ENCODE measurements around the gene C3orf18. TPM values are rescaled to one million over a fixed set of nuclear protein-coding genes. Genes with fewer than 3 reads are reported as not detected.

C3orf18 gene
- total and polyA plus RNA-seq, 7 donors: 7.3 to 30.1 (median 17.0) TPM

GRCh38 chr3:50521572-50521971, 46.0 kb downstream of the C3orf18 start:
- WGBS, 3 donors: 85 to 92% (median 86%) methylated on average over 5 of the region's 5 CpGs

DNA sequence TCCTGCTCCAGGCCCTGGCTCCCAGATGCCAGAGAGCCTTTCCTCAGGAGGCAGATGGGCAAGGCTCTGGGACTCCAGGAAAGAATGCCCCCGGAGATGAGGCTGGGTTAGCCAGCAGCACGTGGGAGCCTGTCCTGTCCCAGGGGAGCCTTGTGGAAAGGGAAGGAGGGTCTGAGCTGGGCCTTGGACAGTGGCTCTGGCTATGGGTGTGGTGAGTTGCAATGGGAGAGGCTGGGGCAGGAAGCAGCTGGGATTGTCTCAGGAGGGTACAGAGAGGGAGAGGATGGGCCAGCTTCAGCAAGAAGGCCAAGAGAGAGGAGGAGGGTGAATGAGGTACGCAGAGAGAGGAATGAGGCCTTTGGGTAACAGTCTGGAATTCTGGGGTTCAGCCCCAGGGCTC, 46.7 kb downstream of the C3orf18 start:
- DNase-seq (no peak), ATAC-seq (no peak)
- WGBS, 3 donors: 53 to 66% (median 58%) methylated on average over 3 of the region's 3 CpGs
- H3K27me3 ChIP-seq (ENCODE audit: insufficient read depth in 3 of 3, low read length in 2 of 3): no peaks in the 10 kb centered on the region
- no peak overlapping the region for H3K4me3 ChIP-seq
- no peaks in the 10 kb centered on the region for H3K36me3 ChIP-seq (ENCODE audit: insufficient read depth in 1 of 2, low read depth in 1 of 2)
- intact Hi-C loops (cut with DNase I): no loop called here
- H3K27ac ChIP-seq: no peak overlapping the region
- H3K9me3 ChIP-seq: no peaks in the 10 kb centered on the region
- H3K4me1 ChIP-seq: no peaks in the 10 kb centered on the region
- TF ChIP-seq, protein P1, sequence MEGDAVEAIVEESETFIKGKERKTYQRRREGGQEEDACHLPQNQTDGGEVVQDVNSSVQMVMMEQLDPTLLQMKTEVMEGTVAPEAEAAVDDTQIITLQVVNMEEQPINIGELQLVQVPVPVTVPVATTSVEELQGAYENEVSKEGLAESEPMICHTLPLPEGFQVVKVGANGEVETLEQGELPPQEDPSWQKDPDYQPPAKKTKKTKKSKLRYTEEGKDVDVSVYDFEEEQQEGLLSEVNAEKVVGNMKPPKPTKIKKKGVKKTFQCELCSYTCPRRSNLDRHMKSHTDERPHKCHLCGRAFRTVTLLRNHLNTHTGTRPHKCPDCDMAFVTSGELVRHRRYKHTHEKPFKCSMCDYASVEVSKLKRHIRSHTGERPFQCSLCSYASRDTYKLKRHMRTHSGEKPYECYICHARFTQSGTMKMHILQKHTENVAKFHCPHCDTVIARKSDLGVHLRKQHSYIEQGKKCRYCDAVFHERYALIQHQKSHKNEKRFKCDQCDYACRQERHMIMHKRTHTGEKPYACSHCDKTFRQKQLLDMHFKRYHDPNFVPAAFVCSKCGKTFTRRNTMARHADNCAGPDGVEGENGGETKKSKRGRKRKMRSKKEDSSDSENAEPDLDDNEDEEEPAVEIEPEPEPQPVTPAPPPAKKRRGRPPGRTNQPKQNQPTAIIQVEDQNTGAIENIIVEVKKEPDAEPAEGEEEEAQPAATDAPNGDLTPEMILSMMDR (IDR thresholded peaks at IDR 0.05): no peak

More at GRCh38 chr3:50521572-50521971, 46.0 kb downstream of the C3orf18 start:
- TF ChIP-seq, protein P1 (IDR thresholded peaks at IDR 0.05): no peak
- no peak overlapping the region for H3K4me3 ChIP-seq
- no peak for DNase-seq
- intact Hi-C loops (cut with DNase I): no loop called here
- no peaks in the 10 kb centered on the region for H3K36me3 ChIP-seq (ENCODE audit: insufficient read depth in 1 of 2, low read depth in 1 of 2)
- ATAC-seq: no peak
- H3K9me3 ChIP-seq: no peaks in the 10 kb centered on the region
- no peaks in the 10 kb centered on the region for H3K27me3 ChIP-seq (ENCODE audit: insufficient read depth in 3 of 3, low read length in 2 of 3)
- no peaks in the 10 kb centered on the region for H3K4me1 ChIP-seq
- no peak overlapping the region for H3K27ac ChIP-seq

GRCh38 chr3:50519471-50520089, 48.0 kb downstream of the C3orf18 start:
- DNase-seq: peak; percentile 60 to 73

DNA sequence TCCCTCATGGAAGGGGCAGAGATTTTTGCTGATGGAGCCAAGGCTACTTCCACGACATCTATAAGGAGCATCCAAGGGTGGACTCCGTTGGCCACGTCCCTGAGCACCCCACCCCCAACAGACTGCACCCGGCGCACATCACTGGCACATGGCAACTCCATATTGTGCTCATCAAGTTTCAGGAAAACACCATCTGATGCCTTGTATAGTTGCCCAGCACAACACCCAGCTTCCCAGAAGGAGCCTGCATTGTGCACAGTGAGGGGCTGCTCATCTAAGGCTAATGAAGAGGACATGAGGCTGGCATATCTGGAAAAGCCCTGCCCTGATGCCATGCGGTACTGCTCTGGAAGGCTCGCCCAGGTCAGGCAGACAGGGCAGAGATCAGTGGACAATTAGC, 49.1 kb downstream of the C3orf18 start:
- Histone ChIP-seq H3K27me3 (ENCODE audit: insufficient read depth in 3 of 3, low read length in 2 of 3) (no peaks in the 10 kb centered on the region), H3K4me1 (no peaks in the 10 kb centered on the region), H3K36me3 (ENCODE audit: insufficient read depth in 1 of 2, low read depth in 1 of 2) (no peaks in the 10 kb centered on the region), H3K9me3 (no peaks in the 10 kb centered on the region), H3K27ac (no peak overlapping the region), H3K4me3 (no peak overlapping the region)
- intact Hi-C loops (cut with DNase I): loop anchor here (2.0 to 5.0 kb wide), 3 partner anchors 28 to 96 kb away; partner anchors contain the start of gene CISH (in 1 of the 2)
- ATAC-seq: no peak
- DNase-seq: no peak
- TF ChIP-seq, protein P1 (IDR thresholded peaks at IDR 0.05): no peak
- WGBS, 3 donors: 81 to 87% (median 84%) methylated on average over 7 of the region's 7 CpGs

More at GRCh38 chr3:50519471-50520089, 48.0 kb downstream of the C3orf18 start:
- TF ChIP-seq, protein P1 (IDR thresholded peaks at IDR 0.05): peak; percentile 86
- Histone ChIP-seq H3K4me1 (no peaks in the 10 kb centered on the region), H3K36me3 (ENCODE audit: insufficient read depth in 1 of 2, low read depth in 1 of 2) (no peaks in the 10 kb centered on the region), H3K4me3 (no peak overlapping the region), H3K27me3 (ENCODE audit: insufficient read depth in 3 of 3, low read length in 2 of 3) (no peaks in the 10 kb centered on the region), H3K27ac (no peak overlapping the region), H3K9me3 (no peaks in the 10 kb centered on the region)
- WGBS, 3 donors: 21 to 26% (median 24%) methylated on average over 7 of the region's 7 CpGs
- intact Hi-C loops (cut with DNase I): loop anchor here (2.0 to 5.0 kb wide), 3 partner anchors 27 to 95 kb away; partner anchors contain the start of gene CISH (in 1 of the 2)
- peak; percentile 73 to 85 (median 82) for ATAC-seq

Data from psoas muscle (tissue), 8 donors.